CD4-positive, CD25-positive, alpha-beta regulatory T cell (primary cell): ENCODE data around the gene KRT10. TPM values are rescaled to one million over a fixed set of nuclear protein-coding genes. Genes with fewer than 3 reads are reported as not detected.
"Not testable (repeated sequence)": the region's sequence is repeated elsewhere in the genome, so short reads cannot be mapped to it uniquely, and the experiment has no call there.

Experiments used
- ATAC-seq, 2 donors: fragments of 150-1000 bp; cut with Tn5 transposase; one replicate each; pipeline ENCODE4 v1.10.0; 2021; ENCODE audit warnings: low read depth in 2 of 2, moderate number of reproducible peaks in 2 of 2, moderate library complexity in 1 of 2
- DNase-seq, 3 donors: peaks; one replicate each; pipeline versions ENCODE4 v3.0.0 to v3.0.0-alpha.2; 2012 to 2022; ENCODE audit warnings: mixed read lengths in 1 of 3
- H3K27ac ChIP-seq: one replicate; pipeline ENCODE4 v1.7.0; 2013; ENCODE audit warnings: mild to moderate bottlenecking, low read length; ENCODE audit not compliant: insufficient read depth, poor library complexity, severe bottlenecking
- H3K27me3 ChIP-seq: one replicate; pipeline ENCODE4 v1.7.0; 2013; ENCODE audit warnings: low read length; ENCODE audit not compliant: control insufficient read depth, insufficient read depth
- H3K36me3 ChIP-seq: one replicate; pipeline ENCODE4 v1.7.0; 2013; ENCODE audit warnings: mild to moderate bottlenecking, low read length, moderate library complexity; ENCODE audit not compliant: control insufficient read depth, insufficient read depth
- H3K4me1 ChIP-seq: 2 replicates; pipeline ENCODE4 v1.7.0; 2013; ENCODE audit warnings: mild to moderate bottlenecking, low read length; ENCODE audit not compliant: insufficient read depth, control insufficient read depth, poor library complexity, severe bottlenecking
- H3K4me3 ChIP-seq: one replicate; pipeline ENCODE4 v1.7.0; 2013; ENCODE audit warnings: low read depth, mild to moderate bottlenecking, low read length, moderate library complexity
- H3K9me3 ChIP-seq, 2 experiments: 1 replicate in 1 of 2; 2 replicates in 1 of 2; pipeline ENCODE4 v1.7.0; 2013; ENCODE audit warnings: low read length in 2 of 2, mild to moderate bottlenecking in 1 of 2, moderate library complexity in 1 of 2; ENCODE audit not compliant: control insufficient read depth in 2 of 2
- H3K27ac Mint-ChIP-seq, 3 donors: one replicate each; pipeline ENCODE4 v1.8.0; 2020 to 2022; ENCODE audit warnings: mild to moderate bottlenecking in 3 of 3, mixed read lengths in 3 of 3, moderate library complexity in 2 of 3
- H3K27me3 Mint-ChIP-seq: one replicate; pipeline ENCODE4 v1.8.0; 2022; ENCODE audit warnings: mild to moderate bottlenecking, mixed read lengths
- H3K36me3 Mint-ChIP-seq: one replicate; pipeline ENCODE4 v1.8.0; 2020; ENCODE audit warnings: mixed read lengths
- H3K4me1 Mint-ChIP-seq, 4 donors: one replicate each; pipeline ENCODE4 v1.8.0; 2020 to 2022; ENCODE audit warnings: mixed read lengths in 4 of 4, mild to moderate bottlenecking in 1 of 4
- H3K4me3 Mint-ChIP-seq, 4 donors: one replicate each; pipeline ENCODE4 v1.8.0; 2020 to 2022; ENCODE audit warnings: mild to moderate bottlenecking in 4 of 4, mixed read lengths in 4 of 4, moderate library complexity in 3 of 4
- H3K9me3 Mint-ChIP-seq, 7 donors: one replicate each; pipeline ENCODE4 v1.8.0; 2020 to 2022; ENCODE audit warnings: mixed read lengths in 7 of 7, mild to moderate bottlenecking in 3 of 7, moderate library complexity in 2 of 7
- polyA plus RNA-seq, 4 donors: library from polyadenylated mRNA; unstranded; fragments of 300-500 nt; fragmentation: Illumina TruSeq; gene quantifications; one replicate each; pipeline ENCODE4 v1.2.3, GENCODE V29; 2021
- total RNA-seq: library from RNA; stranded (reverse); gene quantifications from one replicate; pipeline ENCODE4 v1.2.3, GENCODE V29; 2022

Gene KRT10
- total and polyA plus RNA-seq, 5 donors from 2014 or later, result 28.1 to 172 (median 139) TPM

- Mint-ChIP-seq H3K4me1 (peaks cover 5 to 32% (median 14%) of the 10 kb centered on the region in 4 donors), H3K27me3 (no peaks in the 10 kb centered on the region), H3K36me3 (peaks cover 37% of the 10 kb centered on the region)
Observed at GRCh38 chr17:40819528-40820125, 2.8 kb downstream of the KRT10 start.

GRCh38 chr17:40818733-40819527, 3.5 kb downstream of the KRT10 start:
- H3K9me3 Mint-ChIP-seq, result peaks cover 0 to 12% (median 5%) of the 10 kb centered on the region in 7 donors
- H3K4me1 ChIP-seq, result no peaks in the 10 kb centered on the region
- no peaks in the 10 kb centered on the region for H3K27me3 Mint-ChIP-seq
- H3K4me3 Mint-ChIP-seq, result peak overlapping the region; percentile 92 to 99 (median 94)
- peak overlapping the region; percentile 97 for H3K4me3 ChIP-seq
- H3K27ac Mint-ChIP-seq, result peak overlapping the region; percentile 93 to 96 (median 93)
- H3K27ac ChIP-seq, result peak overlapping the region; percentile 87
- DNase-seq, result peak; percentile 79 to 92 (median 86)
- peaks cover 5% of the 10 kb centered on the region for H3K36me3 ChIP-seq
- peaks cover 5 to 32% (median 14%) of the 10 kb centered on the region in 4 donors for H3K4me1 Mint-ChIP-seq
- H3K9me3 ChIP-seq, result no peaks in the 10 kb centered on the region
- no peaks in the 10 kb centered on the region for H3K27me3 ChIP-seq
- peaks cover 37% of the 10 kb centered on the region for H3K36me3 Mint-ChIP-seq
- ATAC-seq, result peak; percentile 85 to 88

More at GRCh38 chr17:40819528-40820125, 2.8 kb downstream of the KRT10 start:
- peaks cover 0 to 12% (median 4%) of the 10 kb centered on the region in 7 donors for H3K9me3 Mint-ChIP-seq
- H3K4me3 ChIP-seq, result peak overlapping the region; percentile 92
- H3K4me3 Mint-ChIP-seq, result peak overlapping the region; percentile 81 to 94 (median 92)
- H3K27ac ChIP-seq, result peak overlapping the region; percentile 87
- no peaks in the 10 kb centered on the region for H3K4me1 ChIP-seq
- ATAC-seq (no peak), DNase-seq (no peak)
- no peaks in the 10 kb centered on the region for H3K27me3 ChIP-seq
- H3K36me3 ChIP-seq, result peaks cover 5% of the 10 kb centered on the region
- no peaks in the 10 kb centered on the region for H3K9me3 ChIP-seq
- H3K27ac Mint-ChIP-seq, result peak overlapping the region; percentile 79 to 93 (median 85)

DNA sequence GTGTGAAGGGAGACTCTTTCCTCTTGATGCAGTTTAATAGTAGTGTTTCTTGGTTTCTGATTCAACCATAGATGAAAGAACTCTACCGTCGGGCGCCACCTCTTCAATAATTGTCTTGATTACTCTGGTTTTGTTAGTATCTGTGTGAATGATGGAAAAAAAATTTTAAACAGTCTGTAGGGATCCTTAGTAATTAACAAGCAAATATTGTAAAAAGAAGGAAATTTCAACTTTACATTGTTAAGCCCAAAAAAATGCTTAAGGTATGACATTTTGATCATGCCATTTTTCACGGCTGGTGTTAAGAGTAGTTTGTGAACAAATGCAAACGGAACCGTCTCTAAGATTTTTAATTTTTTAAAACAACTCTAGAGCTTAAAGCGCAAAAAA, 4.1 kb downstream of the KRT10 start:
- Histone ChIP-seq H3K4me3 (peak overlapping the region; percentile 97), H3K4me1 (no peaks in the 10 kb centered on the region), H3K9me3 (no peaks in the 10 kb centered on the region), H3K27me3 (peaks cover 3% of the 10 kb centered on the region), H3K36me3 (peaks cover 5% of the 10 kb centered on the region), H3K27ac (peak overlapping the region; percentile 87)
- Mint-ChIP-seq H3K27ac (peak overlapping the region; percentile 93 to 96 (median 93)), H3K27me3 (no peaks in the 10 kb centered on the region), H3K36me3 (peaks cover 37% of the 10 kb centered on the region), H3K4me1 (peaks cover 5 to 32% (median 14%) of the 10 kb centered on the region in 4 donors), H3K9me3 (peaks cover 0 to 12% (median 5%) of the 10 kb centered on the region in 7 donors), H3K4me3 (peak overlapping the region; percentile 92 to 99 (median 94))
- DNase-seq, result no peak
- ATAC-seq, result no peak

DNA sequence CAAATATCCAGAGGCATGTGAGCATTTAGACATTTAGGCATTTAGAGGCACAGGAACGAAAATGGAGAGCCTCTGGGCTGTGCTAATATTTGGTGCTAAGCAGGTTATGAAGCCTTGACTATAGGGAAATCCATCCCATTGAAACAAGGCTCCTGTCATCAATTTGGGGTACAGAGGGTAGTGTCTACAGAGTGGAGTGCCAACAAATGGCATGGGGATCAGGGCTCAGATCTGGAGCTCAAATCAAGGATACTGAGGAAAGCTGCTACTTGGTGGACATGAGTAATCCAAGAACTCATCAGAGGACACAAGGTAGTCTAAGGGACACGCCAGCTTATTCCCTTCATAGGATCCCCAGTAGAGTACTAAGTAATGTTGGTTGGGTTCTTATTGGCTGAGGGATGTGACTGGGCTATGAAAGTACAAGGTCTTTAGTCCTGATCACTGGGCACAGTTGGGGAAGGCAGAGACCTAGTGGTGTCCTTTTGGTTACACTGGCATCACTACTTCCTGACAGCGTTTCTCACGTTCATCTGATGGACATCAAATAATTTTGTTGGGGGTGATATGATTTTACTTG, 5.2 kb downstream of the KRT10 start:
- Histone ChIP-seq H3K27me3 (peaks cover 9% of the 10 kb centered on the region), H3K4me1 (no peaks in the 10 kb centered on the region), H3K4me3 (no peak overlapping the region), H3K9me3 (no peaks in the 10 kb centered on the region), H3K27ac (no peak overlapping the region), H3K36me3 (peaks cover 5% of the 10 kb centered on the region)
- Mint-ChIP-seq H3K4me1 (peaks cover 5 to 32% (median 14%) of the 10 kb centered on the region in 4 donors), H3K4me3 (peak overlapping the region; percentile 72 to 92 (median 80)), H3K9me3 (peaks cover 0 to 12% (median 5%) of the 10 kb centered on the region in 7 donors), H3K36me3 (peaks cover 33% of the 10 kb centered on the region), H3K27me3 (peaks cover 9% of the 10 kb centered on the region), H3K27ac (peak overlapping the region in 1 of 3 donors; percentile 76)
- DNase-seq (no peak), ATAC-seq (no peak)

DNA sequence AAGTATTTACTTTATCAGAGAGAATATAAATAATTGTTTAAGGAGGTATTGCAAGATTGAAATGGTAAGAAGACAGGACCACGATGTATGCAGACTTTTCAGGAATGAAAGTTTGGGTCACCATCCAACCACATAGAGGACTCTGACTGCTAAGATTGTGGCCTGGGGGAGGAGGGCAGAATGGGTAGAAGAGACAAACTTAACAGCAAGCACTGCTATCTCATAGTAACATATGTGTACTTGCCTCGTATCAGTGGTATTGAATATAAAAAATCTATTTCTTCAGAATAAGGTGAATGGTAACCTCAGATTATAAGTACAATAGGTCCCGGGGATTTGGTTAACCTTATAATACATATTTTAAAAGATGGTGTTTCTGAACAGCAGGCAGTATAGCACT, 5.8 kb downstream of the KRT10 start:
- Mint-ChIP-seq H3K4me3 (peak overlapping the region; percentile 9 to 92 (median 64)), H3K36me3 (peaks cover 27% of the 10 kb centered on the region), H3K27me3 (peaks cover 15% of the 10 kb centered on the region), H3K27ac (peak overlapping the region in 1 of 3 donors; percentile 76), H3K4me1 (peaks cover 5 to 32% (median 14%) of the 10 kb centered on the region in 4 donors), H3K9me3 (peaks cover 0 to 12% (median 5%) of the 10 kb centered on the region in 7 donors)
- Histone ChIP-seq H3K36me3 (peaks cover 5% of the 10 kb centered on the region), H3K27ac (no peak overlapping the region), H3K9me3 (no peaks in the 10 kb centered on the region), H3K4me3 (no peak overlapping the region), H3K27me3 (peaks cover 14% of the 10 kb centered on the region), H3K4me1 (no peaks in the 10 kb centered on the region)
- ATAC-seq, result no peak
- DNase-seq, result no peak

- Mint-ChIP-seq H3K4me3 (no peak overlapping the region), H3K9me3 (peaks cover 0 to 12% (median 5%) of the 10 kb centered on the region in 7 donors), H3K36me3 (peaks cover 25% of the 10 kb centered on the region), H3K27ac (no peak overlapping the region), H3K4me1 (peaks cover 5 to 29% (median 14%) of the 10 kb centered on the region in 4 donors), H3K27me3 (peaks cover 24% of the 10 kb centered on the region)
- peaks cover 25% of the 10 kb centered on the region for H3K27me3 ChIP-seq
- H3K4me1 ChIP-seq, result no peaks in the 10 kb centered on the region
- H3K27ac ChIP-seq, result no peak overlapping the region
- DNase-seq, result no peak
- H3K4me3 ChIP-seq, result no peak overlapping the region
- no peaks in the 10 kb centered on the region for H3K9me3 ChIP-seq
- ATAC-seq, result no peak
- H3K36me3 ChIP-seq, result peaks cover 5% of the 10 kb centered on the region
Observed at GRCh38 chr17:40815381-40815780, 7.0 kb downstream of the KRT10 start.

GRCh38 chr17:40814657-40815056, 7.8 kb downstream of the KRT10 start:
- not testable (repeated sequence) for H3K9me3 ChIP-seq, H3K27ac Mint-ChIP-seq, H3K4me3 Mint-ChIP-seq, H3K4me3 ChIP-seq, ATAC-seq, H3K4me1 ChIP-seq, H3K36me3 ChIP-seq, DNase-seq, H3K27ac ChIP-seq
- H3K4me1 Mint-ChIP-seq, result peaks cover 2 to 22% (median 12%) of the 10 kb centered on the region in 4 donors
- H3K9me3 Mint-ChIP-seq, result peaks cover 0 to 12% (median 5%) of the 10 kb centered on the region in 7 donors
- H3K27me3 Mint-ChIP-seq, result peaks cover 31% of the 10 kb centered on the region
- H3K27me3 ChIP-seq, result peaks cover 32% of the 10 kb centered on the region
- peaks cover 21% of the 10 kb centered on the region for H3K36me3 Mint-ChIP-seq
